Endothelial cell (in vitro differentiated cells): ENCODE measurements around the gene CUL4A. TPM values are rescaled to one million over a fixed set of nuclear protein-coding genes. Genes with fewer than 3 reads are reported as not detected.
A peak's percentile ranks its signal among the peaks of the same experiment; 100 is the strongest.
"Not testable (repeated sequence)": the region's sequence is repeated elsewhere in the genome, so short reads cannot be mapped to it uniquely, and the experiment has no call there.

Source experiments
- DNase-seq: peaks from one replicate; pipeline ENCODE4 v3.0.0; 2021; ENCODE audit warnings: low spot score
- H3K27ac Mint-ChIP-seq: one replicate; pipeline ENCODE4 v1.8.0; 2021; ENCODE audit warnings: mixed read lengths, inconsistent platforms; ENCODE audit not compliant: unreplicated experiment
- H3K27me3 Mint-ChIP-seq: one replicate; pipeline ENCODE4 v1.8.0; 2021; ENCODE audit warnings: mild to moderate bottlenecking, moderate library complexity, mixed read lengths, inconsistent platforms; ENCODE audit not compliant: unreplicated experiment
- H3K36me3 Mint-ChIP-seq: one replicate; pipeline ENCODE4 v1.8.0; 2021; ENCODE audit warnings: mild to moderate bottlenecking, low read depth, mixed read lengths, inconsistent platforms; ENCODE audit not compliant: unreplicated experiment
- H3K4me1 Mint-ChIP-seq: one replicate; pipeline ENCODE4 v1.8.0; 2021; ENCODE audit warnings: mild to moderate bottlenecking, mixed read lengths, inconsistent platforms; ENCODE audit not compliant: unreplicated experiment
- H3K4me3 Mint-ChIP-seq: one replicate; pipeline ENCODE4 v1.8.0; 2021; ENCODE audit warnings: mild to moderate bottlenecking, mixed read lengths, inconsistent platforms; ENCODE audit not compliant: unreplicated experiment
- H3K9me3 Mint-ChIP-seq: one replicate; pipeline ENCODE4 v1.8.0; 2021; ENCODE audit warnings: mixed read lengths, inconsistent platforms; ENCODE audit not compliant: unreplicated experiment
- CTCF ChIP-seq: fragments of 200-600 bp; sonication (generic); IDR thresholded peaks from one replicate; pipeline ENCODE4 v1.5.0; 2021; ENCODE audit warnings: antibody characterized with exemption; ENCODE audit not compliant: unreplicated experiment
- total RNA-seq: library from RNA; stranded (reverse); fragmentation: NEBNext Ultra II Directional; extraction: Animal tissue kit (Norgen Biotek cat#: 25700); gene quantifications from one replicate; pipeline ENCODE4 v1.2.1, GENCODE V29; 2021; ENCODE audit not compliant: unreplicated experiment

CUL4A gene
- total RNA-seq, 1 donor from 2014 or later: 55.8 TPM

- Mint-ChIP-seq H3K36me3 (peaks cover 56% of the 10 kb centered on the region), H3K27me3 (no peaks in the 10 kb centered on the region), H3K27ac (no peak overlapping the region)
Measured at GRCh38 chr13:113243847-113244246, 34.4 kb downstream of the CUL4A start.

GRCh38 chr13:113245849-113246796 is 36.7 kb downstream of the CUL4A start:
- DNase-seq: peak; percentile 18
- TF ChIP-seq CTCF: no peak
- H3K9me3 Mint-ChIP-seq: no peaks in the 10 kb centered on the region
- H3K27ac Mint-ChIP-seq: no peak overlapping the region
- peaks cover 53% of the 10 kb centered on the region for H3K36me3 Mint-ChIP-seq
- no peaks in the 10 kb centered on the region for H3K4me1 Mint-ChIP-seq
- peaks cover 2% of the 10 kb centered on the region for H3K27me3 Mint-ChIP-seq
- no peak overlapping the region for H3K4me3 Mint-ChIP-seq

More at GRCh38 chr13:113243847-113244246, 34.4 kb downstream of the CUL4A start:
- Mint-ChIP-seq H3K4me3 (no peak overlapping the region), H3K4me1 (no peaks in the 10 kb centered on the region), H3K9me3 (no peaks in the 10 kb centered on the region)
- DNase-seq: no peak
- TF ChIP-seq CTCF: no peak

GRCh38 chr13:113252516-113253095 is 43.2 kb downstream of the CUL4A start:
- H3K4me3 Mint-ChIP-seq: peak overlapping the region; percentile 8
- no peak overlapping the region for H3K27ac Mint-ChIP-seq
- TF ChIP-seq CTCF: no peak
- no peak for DNase-seq
- no peaks in the 10 kb centered on the region for H3K4me1 Mint-ChIP-seq
- H3K9me3 Mint-ChIP-seq: no peaks in the 10 kb centered on the region
- H3K27me3 Mint-ChIP-seq: peaks cover 2% of the 10 kb centered on the region
- peaks cover 47% of the 10 kb centered on the region for H3K36me3 Mint-ChIP-seq

- H3K27me3 Mint-ChIP-seq, H3K9me3 Mint-ChIP-seq, H3K4me1 Mint-ChIP-seq, DNase-seq, H3K27ac Mint-ChIP-seq: not testable (repeated sequence)
- H3K36me3 Mint-ChIP-seq: peaks cover 38% of the 10 kb centered on the region
- peak overlapping the region; percentile 34 for H3K4me3 Mint-ChIP-seq
Measured at GRCh38 chr13:113257908-113258307, 48.5 kb downstream of the CUL4A start.

- H3K4me3 Mint-ChIP-seq: peak overlapping the region; percentile 34
- H3K4me1 Mint-ChIP-seq: no peaks in the 10 kb centered on the region
- H3K27me3 Mint-ChIP-seq: no peaks in the 10 kb centered on the region
- DNase-seq: no peak
- TF ChIP-seq CTCF: no peak
- H3K27ac Mint-ChIP-seq: no peak overlapping the region
- no peaks in the 10 kb centered on the region for H3K9me3 Mint-ChIP-seq
- peaks cover 37% of the 10 kb centered on the region for H3K36me3 Mint-ChIP-seq
Measured at GRCh38 chr13:113258321-113259054, 49.1 kb downstream of the CUL4A start.
